Stimulated activated CD4-positive, alpha-beta T cell treated with anti-CD3 and anti-CD28 coated beads, TNF-alpha, amount 100 ng/mL, for 1 hour (primary cell): ENCODE data around the gene OR11H1.
"Not testable (repeated sequence)": the region's sequence is repeated elsewhere in the genome, so short reads cannot be mapped to it uniquely, and the experiment has no call there.

Experiments
- DNase-seq, 3 donors: peaks; one replicate each; pipeline ENCODE4 v3.0.0-alpha.2; 2020; ENCODE audit warnings: low read depth in 3 of 3, low spot score in 1 of 3

The OR11H1 gene, protein sequence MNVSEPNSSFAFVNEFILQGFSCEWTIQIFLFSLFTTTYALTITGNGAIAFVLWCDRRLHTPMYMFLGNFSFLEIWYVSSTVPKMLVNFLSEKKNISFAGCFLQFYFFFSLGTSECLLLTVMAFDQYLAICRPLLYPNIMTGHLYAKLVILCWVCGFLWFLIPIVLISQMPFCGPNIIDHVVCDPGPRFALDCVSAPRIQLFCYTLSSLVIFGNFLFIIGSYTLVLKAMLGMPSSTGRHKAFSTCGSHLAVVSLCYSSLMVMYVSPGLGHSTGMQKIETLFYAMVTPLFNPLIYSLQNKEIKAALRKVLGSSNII

DNA sequence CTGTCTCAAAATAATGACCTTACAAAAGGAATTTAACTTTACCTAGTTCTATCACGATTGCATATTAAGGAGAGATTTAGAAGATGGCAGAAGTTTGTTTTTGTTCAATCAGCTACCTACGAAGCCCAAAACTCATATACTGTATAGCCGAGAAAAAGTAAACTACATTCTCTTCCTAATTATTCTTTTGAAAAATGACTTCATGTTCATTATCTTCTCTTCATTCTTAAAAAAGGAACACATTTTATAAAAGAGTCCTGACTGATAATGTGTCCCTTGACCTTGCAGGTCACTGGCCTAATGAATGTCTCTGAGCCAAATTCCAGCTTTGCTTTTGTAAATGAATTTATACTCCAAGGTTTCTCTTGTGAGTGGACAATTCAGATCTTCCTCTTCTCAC lies at the start of gene OR11H1:
Gene OR11H1, plus strand, starts transcription at position 301 of the 400 bp plus-strand sequence. Its CDS starts 0 bp downstream, at position 301.
- not testable (repeated sequence) for DNase-seq

DNA sequence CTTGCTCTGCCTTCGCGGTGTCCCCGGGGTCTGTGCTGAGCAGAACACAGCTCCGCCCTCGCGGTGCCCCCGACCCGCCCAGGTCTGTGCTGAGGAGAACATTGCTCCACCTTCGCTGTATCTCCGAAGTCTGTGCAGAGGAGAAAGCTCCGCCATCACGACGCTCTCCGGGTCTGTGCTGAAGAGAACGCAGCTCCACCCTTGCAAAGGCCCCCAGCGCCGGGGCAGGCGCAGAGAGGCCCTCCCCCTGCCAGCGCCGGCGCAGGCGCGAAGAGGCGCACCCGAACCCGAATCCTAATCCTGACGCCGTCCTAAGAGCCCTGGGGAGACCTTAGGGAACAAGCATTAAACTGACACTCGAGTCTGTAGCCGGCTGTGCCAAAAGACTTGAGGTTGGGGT lies 18.0 kb upstream of the OR11H1 start:
- not testable (repeated sequence) for DNase-seq

DNA sequence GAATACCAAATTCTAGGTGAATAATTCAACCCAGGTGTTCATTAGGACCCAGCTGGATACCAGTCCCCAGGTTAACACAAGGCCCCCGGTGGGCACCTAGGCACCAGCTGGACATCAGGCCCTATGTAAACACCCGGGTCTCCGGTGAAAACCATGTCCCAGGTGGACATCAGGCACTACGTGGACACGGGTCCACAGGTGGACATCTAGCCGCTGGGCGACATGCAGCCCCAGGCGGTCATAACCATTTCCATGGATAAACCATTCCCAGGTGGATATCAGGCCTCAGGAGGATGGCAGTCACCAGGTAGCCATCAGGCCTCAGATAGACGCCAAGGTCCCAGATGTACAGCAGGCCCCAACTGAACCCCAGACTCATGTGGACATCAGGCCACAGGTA lies 12.1 kb upstream of the OR11H1 start:
- not testable (repeated sequence) for DNase-seq

DNA sequence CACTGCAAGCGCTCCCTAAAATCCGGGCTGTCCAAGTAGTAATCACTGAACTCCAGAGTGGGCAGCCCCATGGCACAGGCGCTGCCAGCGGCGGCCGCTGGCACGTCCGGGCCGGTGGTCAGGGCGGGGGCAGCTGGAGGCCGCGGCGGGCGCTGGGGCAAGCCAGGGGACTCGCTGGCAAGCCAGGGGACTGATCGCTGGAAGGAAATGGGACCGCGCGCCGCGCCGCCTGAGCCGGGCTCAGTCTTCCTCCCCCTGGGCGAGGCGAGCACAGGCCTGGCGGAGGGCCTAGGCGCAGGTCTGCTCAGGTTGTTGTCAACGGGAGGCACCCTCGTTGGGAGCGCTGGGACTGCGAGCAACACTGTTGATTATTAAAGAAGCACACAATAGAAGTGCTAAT lies 25.8 kb downstream of the OR11H1 start:
- DNase-seq, result not testable (repeated sequence)

DNA sequence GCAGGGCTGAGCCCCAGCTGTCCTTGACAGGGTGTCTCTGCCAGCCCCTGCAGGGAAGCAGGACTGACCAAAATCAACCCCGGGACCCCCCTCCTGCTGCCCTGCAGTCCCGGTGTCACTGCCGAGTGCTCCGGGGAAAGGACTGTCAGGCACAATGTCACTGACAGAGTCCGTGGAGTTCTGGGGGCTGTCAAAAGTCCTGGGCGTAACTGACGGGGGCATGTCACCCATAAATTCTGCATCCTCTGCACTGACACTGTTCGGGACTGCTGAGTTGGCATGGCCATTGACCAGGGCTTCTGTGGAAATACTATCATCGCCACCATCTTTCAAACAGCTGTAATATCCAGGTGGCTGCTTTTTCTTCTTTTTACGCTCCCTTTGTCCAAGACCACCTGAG lies 35.5 kb downstream of the OR11H1 start:
- DNase-seq, result not testable (repeated sequence)

DNA sequence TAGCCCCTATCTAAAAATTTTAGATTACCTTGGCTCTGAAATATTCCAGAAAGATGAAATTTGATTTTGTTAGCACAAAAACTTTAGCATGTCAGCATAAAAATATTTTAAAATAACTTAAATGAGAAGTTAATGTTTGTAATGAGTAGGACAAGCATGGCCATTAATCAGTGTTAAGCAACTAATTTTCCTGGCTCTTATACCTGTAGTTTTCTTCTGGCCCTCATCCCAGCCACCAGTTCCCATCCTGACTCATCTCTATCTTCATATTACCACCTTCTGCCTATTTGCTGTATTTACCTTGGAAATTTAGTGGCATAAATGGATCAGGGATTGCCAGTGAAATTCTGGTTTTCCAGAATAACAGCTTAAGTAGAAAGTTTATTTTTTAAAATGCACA lies 37.1 kb downstream of the OR11H1 start:
- DNase-seq, result not testable (repeated sequence)
